HG02571 (cell line): ENCODE measurements around the gene CNKSR1.
"Not testable (repeated sequence)": the region's sequence is repeated elsewhere in the genome, so short reads cannot be mapped to it uniquely, and the experiment has no call there.

ENCODE experiments used
- ATAC-seq: cut with Tn5 transposase; IDR thresholded peaks from one replicate; pipeline ENCODE4 v1.9.1; 2021; ENCODE audit warnings: mild to moderate bottlenecking, moderate library complexity; ENCODE audit not compliant: unreplicated experiment

CNKSR1 gene

GRCh38 chr1:26225033-26225831, 47.9 kb downstream of the CNKSR1 start:
- no peak for ATAC-seq

- not testable (repeated sequence) for ATAC-seq
These were observed 53.4 kb downstream of the CNKSR1 start for GRCh38 chr1:26230682-26231081.

GRCh38 chr1:26233903-26234643, 56.8 kb downstream of the CNKSR1 start, which contains the start of gene CEP85:
CEP85 (plus strand) TSS chr1:26234200; CDS start chr1:26239784, 5,584 bp downstream.
- ATAC-seq: peak; percentile 84

DNA sequence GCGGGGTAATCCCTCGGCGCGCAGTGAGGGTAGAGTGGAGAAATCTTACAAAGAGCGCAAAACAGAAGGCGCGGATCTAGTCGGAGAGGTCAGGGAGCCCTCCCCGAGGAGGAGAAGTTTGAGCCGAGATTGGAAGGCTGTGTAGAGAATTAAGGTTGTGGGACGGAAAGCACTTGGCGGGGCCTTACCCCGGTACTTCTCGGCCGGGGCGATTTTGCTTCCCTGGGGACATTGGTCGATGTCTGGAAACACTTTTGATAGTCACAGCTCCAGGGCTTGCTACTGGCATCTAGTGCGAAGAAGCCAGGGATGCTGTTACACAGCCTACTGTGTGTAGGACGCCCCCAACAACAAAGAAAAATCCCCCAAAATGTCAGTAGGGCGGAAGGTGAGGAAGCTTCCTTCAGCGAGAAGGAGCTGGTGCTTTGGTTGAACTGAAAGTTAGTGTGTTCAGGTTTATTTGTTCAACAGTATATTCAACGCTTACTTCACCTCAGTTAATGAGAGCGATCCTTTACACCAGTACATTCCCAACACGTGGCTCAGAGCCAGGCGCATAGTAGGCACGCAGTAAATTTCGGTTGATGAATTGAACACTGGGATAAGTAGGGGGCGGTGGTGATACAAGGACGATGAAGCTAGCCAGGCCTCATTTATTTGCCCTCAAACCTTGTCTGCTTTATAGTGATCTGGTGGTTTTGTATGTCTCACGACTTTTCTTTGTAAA, 57.5 kb downstream of the CNKSR1 start:
- no peak for ATAC-seq

GRCh38 chr1:26237230-26237966, 60.1 kb downstream of the CNKSR1 start:
- ATAC-seq: no peak
